HG03565 (cell line): Measurements from ENCODE around the gene C1orf105.
"Not testable (repeated sequence)": the region's sequence is repeated elsewhere in the genome, so short reads cannot be mapped to it uniquely, and the experiment has no call there.

Experiments
- ATAC-seq: cut with Tn5 transposase; IDR thresholded peaks from one replicate; pipeline ENCODE4 v1.9.1; 2021; ENCODE audit warnings: mild to moderate bottlenecking, moderate library complexity; ENCODE audit not compliant: unreplicated experiment

The C1orf105 gene

GRCh38 chr1:172483448-172483847 is 63.0 kb downstream of the C1orf105 start:
- no peak for ATAC-seq

- no peak for ATAC-seq
These were observed 63.8 kb downstream of the C1orf105 start for GRCh38 chr1:172484252-172484651.

DNA sequence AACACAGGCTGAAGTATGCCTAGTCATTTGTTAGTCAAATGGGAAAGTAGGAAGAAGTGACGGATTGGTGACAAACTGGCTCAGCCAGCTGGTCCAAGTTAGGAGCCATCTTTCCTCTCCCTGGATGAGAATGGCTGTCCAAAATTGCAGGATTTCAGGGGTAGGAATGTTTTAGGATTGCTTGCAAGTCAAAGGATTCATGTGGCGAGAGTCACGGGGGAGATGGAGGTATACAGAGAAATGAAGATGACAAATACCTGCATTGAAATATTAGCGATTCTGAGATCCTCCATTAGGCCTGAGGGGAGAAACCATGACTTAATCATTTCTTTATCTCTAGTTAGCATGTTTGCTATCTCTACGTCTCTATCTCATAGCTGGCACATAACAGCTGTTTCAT is 65.1 kb downstream of the C1orf105 start:
- ATAC-seq, result no peak

GRCh38 chr1:172486805-172487454 is 66.4 kb downstream of the C1orf105 start:
- ATAC-seq, result no peak

DNA sequence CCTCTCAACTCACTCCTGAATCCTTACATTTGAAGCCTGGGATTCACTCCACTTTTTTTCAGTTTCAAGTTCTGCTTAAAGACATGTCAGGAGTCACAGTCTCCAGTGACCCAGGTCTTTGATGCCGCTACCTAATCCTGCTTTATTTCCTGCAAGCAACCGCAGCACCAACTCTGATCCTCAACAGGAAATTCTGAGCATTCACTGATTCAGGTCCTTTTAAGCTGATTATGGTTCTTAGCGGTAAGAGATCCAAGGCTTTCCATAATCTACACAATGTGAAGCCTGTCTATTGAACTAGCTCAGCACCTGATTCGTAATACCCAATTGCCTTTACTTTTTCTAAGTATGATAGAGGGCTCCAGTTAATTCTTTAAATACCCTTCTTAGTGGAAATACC is 67.1 kb downstream of the C1orf105 start:
- ATAC-seq, result no peak

- no peak for ATAC-seq
These were observed 67.9 kb downstream of the C1orf105 start for GRCh38 chr1:172488393-172488792.

- no peak for ATAC-seq
These were observed 69.4 kb downstream of the C1orf105 start for GRCh38 chr1:172489847-172490246.

GRCh38 chr1:172492421-172492820 is 71.9 kb downstream of the C1orf105 start:
- ATAC-seq, result no peak

GRCh38 chr1:172494166-172494565 is 73.7 kb downstream of the C1orf105 start:
- no peak for ATAC-seq

GRCh38 chr1:172496127-172496526 is 75.6 kb downstream of the C1orf105 start:
- not testable (repeated sequence) for ATAC-seq

GRCh38 chr1:172496678-172497077 is 76.2 kb downstream of the C1orf105 start:
- ATAC-seq, result no peak

GRCh38 chr1:172497230-172497629 is 76.7 kb downstream of the C1orf105 start:
- ATAC-seq, result no peak

GRCh38 chr1:172498857-172499256 is 78.4 kb downstream of the C1orf105 start:
- ATAC-seq, result no peak

DNA sequence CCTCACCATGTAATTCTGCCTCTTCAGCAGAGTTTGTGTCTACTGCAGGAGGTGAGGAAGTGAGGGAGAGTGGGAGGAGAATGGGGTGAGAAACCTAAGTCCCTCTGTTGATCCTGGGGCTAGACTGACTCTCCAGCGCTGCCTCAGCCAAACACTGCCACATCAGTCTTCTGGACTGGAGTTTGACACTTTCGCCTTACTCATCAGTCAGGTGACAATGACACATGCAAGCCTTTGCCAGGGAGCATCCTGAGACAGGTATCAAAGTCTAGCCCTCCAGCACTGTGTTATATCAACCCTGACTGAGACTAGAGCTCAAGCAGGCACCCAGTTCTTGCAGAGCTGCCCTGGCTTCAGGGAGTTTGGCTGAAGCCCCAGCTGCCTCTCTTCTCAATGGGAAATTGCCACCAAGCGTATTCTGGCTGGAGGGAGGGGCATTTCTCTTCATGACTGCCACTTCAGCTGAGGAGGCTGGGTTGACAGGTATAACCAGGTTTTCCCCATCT is 79.2 kb downstream of the C1orf105 start:
- no peak for ATAC-seq

DNA sequence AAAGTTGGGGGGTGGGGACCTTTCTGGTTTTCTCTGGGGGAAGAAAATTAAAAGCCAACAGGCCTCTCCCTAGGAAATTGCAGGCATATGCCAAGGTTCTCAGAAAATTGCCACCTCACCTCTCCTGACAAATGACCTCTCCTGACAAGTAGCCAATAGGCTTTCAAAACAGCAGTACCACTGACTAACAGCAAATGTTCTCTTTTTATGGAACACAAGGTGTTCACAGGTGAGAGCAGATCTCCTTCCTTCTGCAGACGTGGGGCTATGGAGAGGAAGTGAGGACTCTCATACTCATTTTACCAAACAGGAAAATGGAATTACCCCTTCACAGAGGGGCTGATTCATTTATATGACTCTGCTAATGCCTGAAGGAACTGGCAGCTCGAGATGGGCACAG is 79.7 kb downstream of the C1orf105 start:
- no peak for ATAC-seq

GRCh38 chr1:172507741-172508140 is 87.3 kb downstream of the C1orf105 start:
- ATAC-seq, result no peak

GRCh38 chr1:172510479-172510878 is 90.0 kb downstream of the C1orf105 start:
- ATAC-seq, result no peak

GRCh38 chr1:172512591-172512990 is 92.1 kb downstream of the C1orf105 start:
- no peak for ATAC-seq

GRCh38 chr1:172513479-172513878 is 93.0 kb downstream of the C1orf105 start:
- ATAC-seq, result no peak

DNA sequence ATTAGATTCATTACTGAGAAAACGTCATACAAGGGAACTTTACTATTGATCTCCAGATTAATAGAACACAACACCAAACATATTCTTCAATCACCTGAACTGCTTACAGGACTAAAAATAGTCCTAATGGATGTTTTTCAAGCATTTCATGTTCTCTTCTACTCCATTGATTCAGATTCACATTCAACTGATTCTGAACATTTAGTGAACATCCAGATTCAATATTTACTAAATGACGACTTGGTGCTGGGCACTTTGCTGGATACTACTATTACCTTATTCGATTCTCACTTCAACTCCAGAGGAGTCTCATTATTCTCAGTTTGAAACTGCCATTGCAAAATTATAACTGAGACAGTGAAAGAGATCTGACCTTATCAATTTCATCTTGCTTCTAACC is 93.6 kb downstream of the C1orf105 start:
- no peak for ATAC-seq

DNA sequence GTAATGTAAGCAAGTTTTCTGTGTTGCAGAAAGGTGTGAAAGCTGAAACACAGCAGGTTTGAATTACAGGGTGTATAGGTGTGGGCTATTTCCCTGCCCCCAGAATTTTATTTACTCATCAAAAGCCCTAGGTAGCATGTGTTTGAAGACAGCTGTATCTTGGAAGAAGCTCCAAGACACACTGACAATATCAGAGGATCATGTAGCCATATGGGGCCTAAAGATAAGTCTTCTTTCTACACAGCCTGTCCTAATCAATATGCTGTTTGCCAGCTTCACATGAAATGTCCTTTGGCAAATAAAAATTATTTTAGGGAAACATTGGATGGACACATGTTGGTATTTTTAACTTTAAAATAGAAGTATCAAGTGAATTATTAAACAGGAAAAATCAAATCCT is 95.0 kb downstream of the C1orf105 start:
- no peak for ATAC-seq

GRCh38 chr1:172515927-172516326 is 95.4 kb downstream of the C1orf105 start:
- ATAC-seq, result no peak

DNA sequence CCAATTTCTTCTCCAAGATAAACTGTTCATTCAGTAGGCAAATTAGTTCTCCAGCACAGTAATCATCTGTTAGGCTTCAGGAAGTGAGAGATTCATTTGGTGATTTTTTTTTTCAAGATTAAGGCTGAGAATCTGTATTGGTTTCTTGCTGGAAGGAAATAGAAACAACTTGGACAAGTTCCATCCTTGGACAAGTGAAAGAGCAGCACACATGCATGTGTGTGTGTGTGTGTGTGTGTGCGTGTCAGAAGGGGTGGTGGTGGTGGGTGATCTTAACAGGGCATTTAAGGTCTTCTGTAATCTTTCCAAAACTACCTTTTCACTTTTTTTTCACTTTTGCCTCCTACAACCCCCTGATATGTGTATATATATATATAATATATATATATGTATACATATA is 96.6 kb downstream of the C1orf105 start:
- no peak for ATAC-seq
